ENCODE data around the gene RHBDL1.

RHBDL1 gene

DNA sequence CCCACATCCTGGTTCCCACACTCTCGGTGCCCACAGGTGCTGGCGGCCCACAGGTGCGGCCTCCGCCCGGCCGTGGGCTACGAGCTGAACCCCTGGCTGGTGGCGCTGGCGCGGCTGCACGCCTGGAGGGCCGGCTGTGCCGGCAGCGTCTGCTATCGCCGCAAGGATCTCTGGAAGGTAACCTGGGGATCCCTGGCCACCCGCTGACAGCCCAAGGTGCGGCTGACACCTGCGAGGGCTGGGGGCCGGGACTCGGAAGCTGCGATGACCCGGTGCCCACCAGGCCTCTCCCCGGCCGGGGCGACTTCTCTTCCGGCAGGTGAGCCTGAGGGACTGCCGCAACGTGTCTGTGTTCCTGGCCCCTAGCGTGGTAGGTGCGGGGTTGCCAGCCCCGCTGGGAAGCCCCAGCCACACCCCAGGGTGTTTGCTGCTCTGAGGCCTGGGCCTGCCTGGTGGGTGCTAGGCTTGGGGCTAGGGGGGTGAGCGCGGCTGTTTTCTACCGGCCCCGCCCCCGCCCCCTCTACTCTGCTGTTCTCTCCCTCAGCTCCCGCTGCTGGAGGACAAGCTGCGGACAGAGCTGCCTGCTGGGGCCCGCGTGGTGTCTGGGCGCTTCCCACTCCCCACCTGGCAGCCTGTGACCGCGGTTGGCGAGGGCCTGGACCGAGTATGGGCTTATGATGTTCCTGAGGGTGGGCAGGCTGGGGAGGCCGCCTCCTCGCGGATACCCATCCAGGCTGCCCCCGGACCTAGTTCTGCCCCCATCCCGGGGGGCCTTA lies 46.5 kb downstream of the RHBDL1 start:
- ChIA-PET POLR2A (no interaction called here), CTCF (interaction anchor here (1.0 to 8.0 kb wide), 8 partner anchors 8 to 63 kb away, joined by 3 to 59 read pairs (median 8); no protein-coding TSS in a partner anchor)
- no peak for DNase-seq (ENCODE audit: extremely low spot score)
- TF ChIP-seq, protein P1, sequence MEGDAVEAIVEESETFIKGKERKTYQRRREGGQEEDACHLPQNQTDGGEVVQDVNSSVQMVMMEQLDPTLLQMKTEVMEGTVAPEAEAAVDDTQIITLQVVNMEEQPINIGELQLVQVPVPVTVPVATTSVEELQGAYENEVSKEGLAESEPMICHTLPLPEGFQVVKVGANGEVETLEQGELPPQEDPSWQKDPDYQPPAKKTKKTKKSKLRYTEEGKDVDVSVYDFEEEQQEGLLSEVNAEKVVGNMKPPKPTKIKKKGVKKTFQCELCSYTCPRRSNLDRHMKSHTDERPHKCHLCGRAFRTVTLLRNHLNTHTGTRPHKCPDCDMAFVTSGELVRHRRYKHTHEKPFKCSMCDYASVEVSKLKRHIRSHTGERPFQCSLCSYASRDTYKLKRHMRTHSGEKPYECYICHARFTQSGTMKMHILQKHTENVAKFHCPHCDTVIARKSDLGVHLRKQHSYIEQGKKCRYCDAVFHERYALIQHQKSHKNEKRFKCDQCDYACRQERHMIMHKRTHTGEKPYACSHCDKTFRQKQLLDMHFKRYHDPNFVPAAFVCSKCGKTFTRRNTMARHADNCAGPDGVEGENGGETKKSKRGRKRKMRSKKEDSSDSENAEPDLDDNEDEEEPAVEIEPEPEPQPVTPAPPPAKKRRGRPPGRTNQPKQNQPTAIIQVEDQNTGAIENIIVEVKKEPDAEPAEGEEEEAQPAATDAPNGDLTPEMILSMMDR (IDR thresholded peaks at IDR 0.05; ENCODE audit: control extremely low read depth, extremely low read depth, low read depth, missing control alignments): no peak

DNA sequence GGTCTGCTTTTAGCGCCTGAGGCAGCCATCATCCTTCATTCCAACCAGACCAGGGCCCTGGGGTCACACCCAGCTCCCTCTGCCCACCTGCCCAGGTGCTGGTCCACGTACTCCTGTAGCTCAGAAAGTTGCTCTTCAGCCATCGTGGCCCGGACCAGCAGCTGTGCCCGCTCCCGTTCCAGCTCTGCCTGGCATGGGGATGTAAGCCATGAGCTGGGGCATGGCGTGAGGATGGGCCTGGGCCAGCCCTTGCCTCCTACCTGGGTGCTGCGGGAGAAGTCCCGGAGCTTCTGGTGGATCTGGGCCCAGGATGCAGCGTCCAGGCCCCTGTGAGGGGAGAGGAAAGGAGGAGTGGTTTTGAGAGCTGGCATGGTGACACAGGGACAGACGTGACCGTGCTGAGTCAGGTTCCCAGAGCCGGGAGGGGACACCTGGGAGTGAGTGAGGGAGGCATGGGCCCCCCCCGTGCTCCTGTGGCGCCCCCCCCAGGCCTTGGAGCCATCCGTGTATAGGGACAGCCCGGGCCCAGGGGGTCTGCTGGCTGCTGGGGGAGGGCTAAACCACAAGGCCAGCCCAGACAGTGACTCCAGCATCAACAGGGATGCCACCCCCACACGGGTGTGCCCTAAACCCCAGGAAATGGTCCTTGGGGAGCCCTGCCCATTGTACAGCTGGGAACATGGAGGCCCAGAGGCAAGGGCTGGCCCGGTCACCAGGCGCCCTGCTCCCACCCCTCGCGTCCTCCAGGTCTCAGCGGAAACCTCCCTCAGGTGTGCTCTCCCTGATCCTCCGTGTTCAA lies 47.6 kb downstream of the RHBDL1 start:
- ChIA-PET POLR2A (no interaction called here), CTCF (interaction anchor here (1.0 to 8.0 kb wide), 6 partner anchors 9 to 62 kb away, joined by 3 to 59 read pairs (median 6); partner anchors contain the start of gene CIAO3)
- DNase-seq (ENCODE audit: extremely low spot score): no peak
- TF ChIP-seq, protein P1 (IDR thresholded peaks at IDR 0.05; ENCODE audit: control extremely low read depth, extremely low read depth, low read depth, missing control alignments): no peak

DNA sequence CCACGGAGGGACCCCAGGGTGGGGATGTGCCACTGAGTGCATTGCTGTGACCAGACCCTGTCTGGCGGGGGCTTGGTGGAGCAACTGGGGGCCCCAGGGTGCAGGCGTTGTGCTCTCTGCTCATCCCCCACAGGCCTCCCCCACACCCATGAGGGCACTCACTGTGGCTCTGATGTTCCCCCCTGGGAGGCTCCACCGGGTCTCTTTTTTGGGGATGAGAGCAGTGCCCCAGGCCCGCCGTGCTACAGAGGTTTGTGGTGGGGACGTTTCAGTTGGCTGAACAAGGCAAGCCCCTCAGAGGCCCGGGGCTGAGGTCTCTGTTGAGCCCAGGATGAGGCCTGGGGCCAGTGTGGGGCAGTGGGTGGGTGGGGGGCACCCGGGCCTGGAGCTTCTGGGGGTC lies 48.2 kb downstream of the RHBDL1 start:
- no peak for DNase-seq (ENCODE audit: extremely low spot score)
- TF ChIP-seq, protein P1 (IDR thresholded peaks at IDR 0.05; ENCODE audit: control extremely low read depth, extremely low read depth, low read depth, missing control alignments): no peak
- ChIA-PET CTCF (interaction anchor here (1.2 to 8.0 kb wide), 5 partner anchors 12 to 61 kb away, joined by 3 to 59 read pairs (median 7); partner anchors contain the start of gene CIAO3), POLR2A (no interaction called here)

DNA sequence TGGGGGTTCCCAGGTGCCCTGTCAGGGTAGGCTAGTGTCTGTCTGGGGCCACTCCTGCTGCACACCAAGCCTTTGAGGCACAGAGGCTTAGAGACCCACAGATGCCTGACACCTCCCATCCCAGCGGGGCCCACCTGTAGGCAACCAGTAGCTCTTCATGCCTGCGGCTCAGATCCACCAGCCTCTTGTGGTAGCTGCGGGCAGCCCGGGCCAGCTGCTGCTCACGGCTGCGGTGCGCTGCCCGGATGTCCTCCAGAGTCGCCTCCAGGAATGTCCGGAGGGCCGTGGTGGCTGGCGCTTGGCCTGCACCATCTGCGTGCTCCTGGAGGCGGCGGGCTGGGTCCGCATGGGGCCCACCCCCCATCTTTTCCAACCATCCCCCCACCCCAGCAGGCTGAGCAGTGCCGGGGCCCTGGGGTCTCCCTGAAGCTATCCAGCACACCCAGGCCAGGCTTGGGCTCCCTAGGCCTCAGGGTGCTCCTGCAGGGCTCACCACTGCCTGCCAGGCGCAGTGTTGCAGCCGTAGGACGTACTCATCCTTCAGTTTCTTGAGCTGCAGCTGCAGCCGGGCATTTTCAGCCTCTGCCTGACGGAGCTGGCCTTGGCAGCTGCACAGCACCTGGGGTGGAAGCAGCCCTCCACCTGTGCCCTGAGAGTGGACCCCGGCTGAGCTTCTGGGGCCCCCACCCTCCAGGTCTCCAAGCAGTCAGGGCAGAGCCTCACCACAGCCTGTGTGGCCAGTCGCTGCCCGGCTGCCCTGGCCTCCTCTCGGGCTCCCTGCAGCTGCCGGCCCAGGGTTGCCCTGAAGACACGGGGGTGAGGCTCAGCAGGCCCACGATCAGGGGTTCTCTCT lies 48.9 kb downstream of the RHBDL1 start:
- DNase-seq (ENCODE audit: extremely low spot score): no peak
- ChIA-PET POLR2A (interaction anchor here (0.5 kb wide), 1 partner anchor 223 kb away, joined by 3 read pairs; no protein-coding TSS in a partner anchor), CTCF (interaction anchor here (1.2 to 8.0 kb wide), 6 partner anchors 9 to 61 kb away, joined by 3 to 59 read pairs (median 10); partner anchors contain the start of genes CIAO3 and METRN)
- TF ChIP-seq, protein P1 (IDR thresholded peaks at IDR 0.05; ENCODE audit: control extremely low read depth, extremely low read depth, low read depth, missing control alignments): no peak

DNA sequence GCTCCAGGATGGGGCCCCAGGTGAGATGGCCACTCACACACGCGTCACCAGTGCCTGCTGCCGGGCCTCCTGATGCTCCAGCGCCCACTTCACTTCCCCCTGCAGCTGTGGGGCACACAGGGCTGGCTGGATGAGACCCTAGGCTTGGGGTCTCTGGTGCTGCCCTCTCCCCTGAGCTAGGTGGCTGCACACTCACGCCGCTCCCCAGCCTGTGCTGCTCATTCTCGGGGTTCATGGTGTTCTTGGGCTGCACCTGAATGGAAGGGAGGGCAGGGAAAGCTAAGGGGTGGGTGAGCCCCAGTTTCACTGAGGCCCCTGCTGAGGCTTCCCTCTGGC lies 49.5 kb downstream of the RHBDL1 start:
- no peak for DNase-seq (ENCODE audit: extremely low spot score)
- TF ChIP-seq, protein P1 (IDR thresholded peaks at IDR 0.05; ENCODE audit: control extremely low read depth, extremely low read depth, low read depth, missing control alignments): no peak
- ChIA-PET POLR2A (interaction anchor here (0.5 kb wide), 1 partner anchor 224 kb away, joined by 3 read pairs; no protein-coding TSS in a partner anchor), CTCF (interaction anchor here (1.3 to 8.0 kb wide), 5 partner anchors 10 to 61 kb away, joined by 3 to 59 read pairs (median 12); partner anchors contain the start of genes CIAO3 and METRN)
